WTC11 (cell line): ENCODE measurements around the gene RPL13. TPM values are rescaled to one million over a fixed set of nuclear protein-coding genes. Genes with fewer than 3 reads are reported as not detected.

Experiments
- ATAC-seq: fragments of 200-7000 bp; cut with Tn5 transposase; 2 replicates; pipeline ENCODE4 v1.10.0; 2021; ENCODE audit warnings: mild to moderate bottlenecking, moderate library complexity
- CTCF ChIA-PET: fragments of 300-600 bp; sonication (Branson Sonifier 250); formaldehyde crosslinking; loops from one replicate; lab custom pipeline; 2021; ENCODE audit warnings: antibody characterized with exemption; lab: Charles Lee
- POLR2A ChIA-PET: fragments of 350-600 bp; sonication (Branson Sonifier 250); formaldehyde crosslinking; loops from one replicate; lab custom pipeline; 2021; ENCODE audit warnings: antibody characterized with exemption; lab: Charles Lee
- DNase-seq: peaks from one replicate; pipeline ENCODE4 v3.0.0; 2021; ENCODE audit warnings: low spot score
- H3K27ac Mint-ChIP-seq: 2 replicates; pipeline ENCODE4 v1.8.0; 2021; ENCODE audit warnings: mixed read lengths
- H3K27me3 Mint-ChIP-seq: 2 replicates; pipeline ENCODE4 v1.8.0; 2021; ENCODE audit warnings: low read depth, mild to moderate bottlenecking, moderate library complexity, mixed read lengths
- H3K36me3 Mint-ChIP-seq: 2 replicates; pipeline ENCODE4 v1.8.0; 2021; ENCODE audit warnings: mixed read lengths
- H3K4me1 Mint-ChIP-seq: 2 replicates; pipeline ENCODE4 v1.8.0; 2022; ENCODE audit warnings: mixed read lengths
- H3K4me3 Mint-ChIP-seq: 2 replicates; pipeline ENCODE4 v1.8.0; 2021; ENCODE audit warnings: mild to moderate bottlenecking, moderate library complexity, mixed read lengths
- H3K9me3 Mint-ChIP-seq: 2 replicates; pipeline ENCODE4 v1.8.0; 2021; ENCODE audit warnings: mixed read lengths
- ARID4B ChIP-seq: sonication (generic); formaldehyde crosslinking; IDR thresholded peaks from 2 replicates; pipeline ENCODE4 v1.8.0; 2023; ENCODE audit warnings: missing genetic modification reagents, mild to moderate bottlenecking, borderline replicate concordance
- ATF6 ChIP-seq: sonication (generic); formaldehyde crosslinking; IDR thresholded peaks from 2 replicates; pipeline ENCODE4 v1.8.1; 2023; ENCODE audit warnings: mild to moderate bottlenecking, missing genetic modification reagents
- CBFB ChIP-seq: sonication (generic); formaldehyde crosslinking; IDR thresholded peaks from 2 replicates; pipeline ENCODE4 v1.8.1; 2022; ENCODE audit warnings: mild to moderate bottlenecking, low read depth, missing genetic modification reagents
- CREB1 ChIP-seq: sonication (generic); formaldehyde crosslinking; IDR thresholded peaks from 2 replicates; pipeline ENCODE4 v1.8.0; 2023; ENCODE audit warnings: mild to moderate bottlenecking, missing genetic modification reagents
- E2F5 ChIP-seq: sonication (generic); formaldehyde crosslinking; IDR thresholded peaks from 2 replicates; pipeline ENCODE4 v1.8.1; 2022; ENCODE audit warnings: mild to moderate bottlenecking, moderate library complexity, missing genetic modification reagents
- EMX1 ChIP-seq: fragments of 250-450 bp; sonication (Bioruptor Pico); IDR thresholded peaks from 2 replicates; pipeline ENCODE4 v1.8.0; 2021; ENCODE audit warnings: mild to moderate bottlenecking
- ESRRA ChIP-seq: sonication (generic); formaldehyde crosslinking; IDR thresholded peaks from 2 replicates; pipeline ENCODE4 v1.8.1; 2022; ENCODE audit warnings: mild to moderate bottlenecking, missing genetic modification reagents, borderline replicate concordance
- GABPB1 ChIP-seq: sonication (generic); formaldehyde crosslinking; IDR thresholded peaks from 2 replicates; pipeline ENCODE4 v1.8.1; 2023; ENCODE audit warnings: mild to moderate bottlenecking, missing genetic modification reagents
- HMGXB4 ChIP-seq: sonication (generic); formaldehyde crosslinking; IDR thresholded peaks from 2 replicates; pipeline ENCODE4 v1.8.1; 2023; ENCODE audit warnings: mild to moderate bottlenecking, moderate library complexity, missing genetic modification reagents
- JUN ChIP-seq: sonication (generic); formaldehyde crosslinking; IDR thresholded peaks from 2 replicates; pipeline ENCODE4 v1.8.0; 2023; ENCODE audit warnings: mild to moderate bottlenecking, missing genetic modification reagents
- MYBL2 ChIP-seq: sonication (generic); formaldehyde crosslinking; IDR thresholded peaks from 2 replicates; pipeline ENCODE4 v1.8.1; 2023; ENCODE audit warnings: mild to moderate bottlenecking, moderate library complexity, missing genetic modification reagents
- NR1H2 ChIP-seq: sonication (generic); formaldehyde crosslinking; IDR thresholded peaks from 2 replicates; pipeline ENCODE4 v1.9.0; 2021; ENCODE audit warnings: mild to moderate bottlenecking, moderate library complexity, missing genetic modification reagents
- NR3C1 ChIP-seq: sonication (generic); formaldehyde crosslinking; conservative IDR thresholded peaks from 2 replicates; pipeline ENCODE4 v1.8.1; 2023; ENCODE audit warnings: low read depth, mild to moderate bottlenecking, missing genetic modification reagents
- PREB ChIP-seq: sonication (generic); formaldehyde crosslinking; IDR thresholded peaks from 2 replicates; pipeline ENCODE4 v1.8.1; 2022; ENCODE audit warnings: mild to moderate bottlenecking, missing genetic modification reagents, moderate library complexity, borderline replicate concordance
- TEAD1 ChIP-seq: sonication (generic); formaldehyde crosslinking; IDR thresholded peaks from 2 replicates; pipeline ENCODE4 v1.8.0; 2022; ENCODE audit warnings: mild to moderate bottlenecking, missing genetic modification reagents
- TEAD4 ChIP-seq: sonication (generic); formaldehyde crosslinking; IDR thresholded peaks from 2 replicates; pipeline ENCODE4 v1.8.0; 2022; ENCODE audit warnings: mild to moderate bottlenecking, missing genetic modification reagents
- ZBTB21 ChIP-seq: sonication (generic); formaldehyde crosslinking; IDR thresholded peaks from 2 replicates; pipeline ENCODE4 v1.8.1; 2023; ENCODE audit warnings: mild to moderate bottlenecking, missing genetic modification reagents, borderline replicate concordance
- ZNF121 ChIP-seq: sonication (generic); formaldehyde crosslinking; IDR thresholded peaks from 2 replicates; pipeline ENCODE4 v1.8.0; 2023; ENCODE audit warnings: missing genetic modification reagents
- ZNF219 ChIP-seq: sonication (generic); formaldehyde crosslinking; IDR thresholded peaks from 2 replicates; pipeline ENCODE4 v1.8.0; 2023; ENCODE audit warnings: missing genetic modification reagents, mild to moderate bottlenecking, borderline replicate concordance
- total RNA-seq: library from RNA; stranded (reverse); gene quantifications from 3 replicates; pipeline ENCODE4 v1.2.3, GENCODE V29; 2021

The RPL13 gene
- total RNA-seq, 1 experiment from 2014 or later: 2,631 TPM

- Mint-ChIP-seq H3K27me3 (no peaks in the 10 kb centered on the region), H3K9me3 (no peaks in the 10 kb centered on the region), H3K4me3 (no peak overlapping the region), H3K4me1 (no peaks in the 10 kb centered on the region), H3K27ac (no peak overlapping the region), H3K36me3 (peaks cover 58% of the 10 kb centered on the region)
- ChIA-PET CTCF (no interaction called here), POLR2A (no interaction called here)
- no peak for ATAC-seq
- TF ChIP-seq CBFB (CRISPR knock-in tag) (no peak), NR3C1 (CRISPR knock-in tag) (no peak), ZBTB21 (no peak), ZNF219 (no peak), TEAD4 (no peak), MYBL2 (no peak), ESRRA (no peak), ARID4B (CRISPR knock-in tag) (no peak), HMGXB4 (CRISPR knock-in tag) (no peak), TEAD1 (CRISPR knock-in tag) (no peak), JUN (CRISPR knock-in tag) (no peak), ATF6 (CRISPR knock-in tag) (no peak), E2F5 (no peak), ZNF121 (CRISPR knock-in tag) (no peak), GABPB1 (CRISPR knock-in tag) (no peak), CREB1 (CRISPR knock-in tag) (no peak), NR1H2 (CRISPR knock-in tag) (no peak), PREB (CRISPR knock-in tag) (no peak), EMX1 (no peak)
- no peak for DNase-seq
These were observed 26.2 kb upstream of the RPL13 start for GRCh38 chr16:89534252-89534756.
